Osteoblast (primary cell): ENCODE measurements around the gene SCAMP1. TPM values are rescaled to one million over a fixed set of nuclear protein-coding genes. Genes with fewer than 3 reads are reported as not detected.
"Not testable (repeated sequence)": the region's sequence is repeated elsewhere in the genome, so short reads cannot be mapped to it uniquely, and the experiment has no call there.

Experiments used
- DNase-seq: peaks from one replicate; pipeline ENCODE4 v3.0.0; 2011; ENCODE audit warnings: low spot score, mixed read lengths; ENCODE audit not compliant: insufficient read length; ENCODE audit errors: missing footprints
- H2AFZ ChIP-seq: 2 replicates; pipeline ENCODE4 v1.6.0; 2011; ENCODE audit warnings: mild to moderate bottlenecking, low read length
- H3K27ac ChIP-seq: 2 replicates; pipeline ENCODE4 v1.5.1; 2011; ENCODE audit warnings: mild to moderate bottlenecking, low read depth, low read length, moderate library complexity
- H3K27me3 ChIP-seq: 2 replicates; pipeline ENCODE4 v1.6.0; 2012; ENCODE audit warnings: mild to moderate bottlenecking, control low read depth, inconsistent platforms, low read length, moderate library complexity; ENCODE audit not compliant: insufficient read depth
- H3K36me3 ChIP-seq: 2 replicates; pipeline ENCODE4 v1.5.1; 2011; ENCODE audit warnings: mild to moderate bottlenecking, low read length, control low read depth, moderate library complexity; ENCODE audit not compliant: insufficient read depth
- H3K4me1 ChIP-seq: 2 replicates; pipeline ENCODE4 v1.5.1; 2011; ENCODE audit warnings: mild to moderate bottlenecking, low read length, control low read depth, moderate library complexity; ENCODE audit not compliant: insufficient read depth
- H3K4me2 ChIP-seq: 2 replicates; pipeline ENCODE4 v1.6.0; 2011; ENCODE audit warnings: mild to moderate bottlenecking, low read length; ENCODE audit not compliant: insufficient read depth
- H3K4me3 ChIP-seq: fragments of 200-600 bp; sonication (generic); 3 replicates; pipeline ENCODE4 v1.5.1; 2012; ENCODE audit warnings: mild to moderate bottlenecking, low read length, inconsistent platforms; ENCODE audit not compliant: insufficient read depth
- H3K79me2 ChIP-seq: 2 replicates; pipeline ENCODE4 v1.6.0; 2012; ENCODE audit warnings: mild to moderate bottlenecking, low read length, control low read depth, inconsistent platforms; ENCODE audit not compliant: insufficient read depth
- H3K9me3 ChIP-seq: 2 replicates; pipeline ENCODE4 v1.5.1; 2011; ENCODE audit warnings: low read depth, low read length, control low read depth
- H4K20me1 ChIP-seq: 2 replicates; pipeline ENCODE4 v1.6.0; 2012; ENCODE audit warnings: mild to moderate bottlenecking, low read length, control low read depth; ENCODE audit not compliant: insufficient read depth
- CTCF ChIP-seq: IDR thresholded peaks from 2 replicates; pipeline ENCODE4 v1.5.1; 2011; ENCODE audit warnings: mild to moderate bottlenecking, low read depth, low read length, moderate library complexity; ENCODE audit errors: extremely low read depth
- total RNA-seq: library from RNA; depleted of rRNA; stranded (reverse); fragments of >200 nt; gene quantifications from 2 replicates; pipeline ENCODE4 v1.2.3, GENCODE V29; 2012

The SCAMP1 gene
- total RNA-seq, 1 donor = 70.2 TPM

DNA sequence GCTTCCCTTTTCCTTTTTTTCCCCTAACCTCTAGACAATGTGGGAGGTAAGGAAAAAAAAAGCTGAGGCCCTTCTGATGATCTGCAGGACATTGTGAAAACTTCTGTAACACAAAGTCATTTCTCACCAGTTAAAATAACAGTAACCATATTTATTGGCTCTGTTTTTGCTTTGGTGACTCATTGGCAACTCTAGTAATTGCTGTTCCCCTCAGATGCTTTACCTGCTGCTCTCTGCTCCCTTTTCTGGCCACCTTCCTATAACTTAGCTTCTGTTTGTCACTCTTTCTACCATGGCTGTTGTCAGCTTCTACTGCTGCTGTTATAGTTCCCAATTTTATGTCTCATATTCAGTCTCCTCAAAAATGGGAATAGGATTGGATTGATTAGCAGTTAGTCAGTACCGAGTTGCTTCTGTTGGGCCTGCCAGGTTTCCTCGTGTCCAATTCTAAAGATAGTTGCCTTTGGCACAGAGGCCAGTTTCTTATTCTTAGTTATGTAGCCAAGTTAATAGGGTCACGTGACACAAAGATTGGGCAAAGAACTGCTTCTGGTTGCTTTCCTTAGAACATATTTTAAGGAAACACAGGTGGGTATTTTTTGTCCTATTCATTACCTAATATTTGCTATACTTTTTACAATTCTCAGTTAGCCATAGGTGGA is 16.8 kb downstream of the SCAMP1 start:
- peaks cover 37% of the 10 kb centered on the region for H3K79me2 ChIP-seq
- no peaks in the 10 kb centered on the region for H3K36me3 ChIP-seq
- DNase-seq = no peak
- no peak for TF ChIP-seq CTCF
- no peaks in the 10 kb centered on the region for H3K27me3 ChIP-seq
- no peak overlapping the region for H2AFZ ChIP-seq
- peak overlapping the region; percentile 33 for H3K27ac ChIP-seq
- H4K20me1 ChIP-seq = peaks cover 34% of the 10 kb centered on the region
- H3K9me3 ChIP-seq = no peaks in the 10 kb centered on the region
- H3K4me3 ChIP-seq = no peak overlapping the region
- peak overlapping the region; percentile 25 for H3K4me2 ChIP-seq
- peaks cover 18% of the 10 kb centered on the region for H3K4me1 ChIP-seq

GRCh38 chr5:78377718-78378105 is 17.3 kb downstream of the SCAMP1 start:
- Histone ChIP-seq H3K4me3 (no peak overlapping the region), H3K27ac (peak overlapping the region; percentile 33), H3K27me3 (no peaks in the 10 kb centered on the region), H2AFZ (no peak overlapping the region), H3K36me3 (no peaks in the 10 kb centered on the region), H3K9me3 (no peaks in the 10 kb centered on the region), H3K4me2 (peak overlapping the region; percentile 25), H4K20me1 (peaks cover 32% of the 10 kb centered on the region), H3K4me1 (peaks cover 18% of the 10 kb centered on the region), H3K79me2 (peaks cover 41% of the 10 kb centered on the region)
- no peak for DNase-seq
- no peak for TF ChIP-seq CTCF

- Histone ChIP-seq H3K79me2 (peaks cover 53% of the 10 kb centered on the region), H3K9me3 (no peaks in the 10 kb centered on the region), H2AFZ (no peak overlapping the region), H3K27ac (no peak overlapping the region), H4K20me1 (peaks cover 16% of the 10 kb centered on the region), H3K4me2 (no peak overlapping the region), H3K4me1 (no peaks in the 10 kb centered on the region), H3K4me3 (no peak overlapping the region), H3K36me3 (no peaks in the 10 kb centered on the region), H3K27me3 (no peaks in the 10 kb centered on the region)
- DNase-seq = no peak
- no peak for TF ChIP-seq CTCF
These were observed 27.2 kb downstream of the SCAMP1 start for GRCh38 chr5:78387468-78388153.

GRCh38 chr5:78391357-78391756 is 30.9 kb downstream of the SCAMP1 start:
- not testable (repeated sequence) for H3K4me1 ChIP-seq, H3K4me2 ChIP-seq, H3K4me3 ChIP-seq, H3K27ac ChIP-seq, H2AFZ ChIP-seq, H3K27me3 ChIP-seq, DNase-seq, H3K36me3 ChIP-seq, H3K9me3 ChIP-seq
- Histone ChIP-seq H4K20me1 (peaks cover 12% of the 10 kb centered on the region), H3K79me2 (peaks cover 31% of the 10 kb centered on the region)
